Endodermal cell (in vitro differentiated cells): ENCODE data around the gene HOXD12. TPM values are rescaled to one million over a fixed set of nuclear protein-coding genes. Genes with fewer than 3 reads are reported as not detected.

Source experiments
- DNase-seq: peaks from one replicate; pipeline ENCODE4 v3.0.0-alpha.2; 2017
- H3K27ac ChIP-seq: 2 replicates; pipeline ENCODE4 v1.5.1; 2013; ENCODE audit warnings: mild to moderate bottlenecking, low read depth, low read length, moderate library complexity
- H3K27me3 ChIP-seq: 2 replicates; pipeline ENCODE4 v1.6.1; 2013; ENCODE audit warnings: mild to moderate bottlenecking, low read length, moderate library complexity; ENCODE audit not compliant: insufficient read depth, control insufficient read depth, poor library complexity, severe bottlenecking
- H3K36me3 ChIP-seq: 2 replicates; pipeline ENCODE4 v1.7.0; 2013; ENCODE audit warnings: mild to moderate bottlenecking, low read length, moderate library complexity; ENCODE audit not compliant: control insufficient read depth, insufficient read depth
- H3K4me1 ChIP-seq: one replicate; pipeline ENCODE4 v1.7.0; 2013; ENCODE audit warnings: low read length; ENCODE audit not compliant: control insufficient read depth, insufficient read depth
- H3K4me3 ChIP-seq: 2 replicates; pipeline ENCODE4 v1.5.1; 2013; ENCODE audit warnings: mild to moderate bottlenecking, low read length, moderate library complexity
- H3K9ac ChIP-seq: 2 replicates; pipeline ENCODE4 v1.6.1; 2013; ENCODE audit warnings: mild to moderate bottlenecking, low read length, moderate library complexity; ENCODE audit not compliant: poor library complexity, severe bottlenecking; ENCODE audit errors: extremely low read depth
- H3K9me3 ChIP-seq: 2 replicates; pipeline ENCODE4 v1.6.1; 2013; ENCODE audit warnings: mild to moderate bottlenecking, low read length, moderate library complexity; ENCODE audit not compliant: control insufficient read depth
- H3K27ac Mint-ChIP-seq: 2 replicates; pipeline ENCODE4 v1.8.0; 2020; ENCODE audit warnings: mixed read lengths
- H3K27me3 Mint-ChIP-seq: 2 replicates; pipeline ENCODE4 v1.8.0; 2021; ENCODE audit warnings: mild to moderate bottlenecking, mixed read lengths; ENCODE audit not compliant: insufficient read depth
- H3K36me3 Mint-ChIP-seq: 2 replicates; pipeline ENCODE4 v1.8.0; 2020; ENCODE audit warnings: low read depth, mixed read lengths
- H3K4me1 Mint-ChIP-seq: 2 replicates; pipeline ENCODE4 v1.8.0; 2020; ENCODE audit warnings: mixed read lengths
- H3K4me3 Mint-ChIP-seq: 2 replicates; pipeline ENCODE4 v1.8.0; 2020; ENCODE audit warnings: mild to moderate bottlenecking, moderate library complexity, mixed read lengths
- H3K9me3 Mint-ChIP-seq: 2 replicates; pipeline ENCODE4 v1.8.0; 2020; ENCODE audit warnings: mild to moderate bottlenecking, mixed read lengths
- CTCF ChIP-seq: fragments of 200-600 bp; sonication (generic); conservative IDR thresholded peaks from 2 replicates; pipeline ENCODE4 v1.5.0; 2021; ENCODE audit warnings: antibody characterized with exemption, mild to moderate bottlenecking
- WGBS, 2 experiments: methylation state at CpG; one replicate each; pipeline versions ENCODE4 v1.1.5 to v1.1.7; 2013; ENCODE audit warnings: missing lambda C conversion rate in 2 of 2, mixed read lengths in 1 of 2; ENCODE audit not compliant: insufficient coverage in 1 of 2, insufficient read length in 1 of 2; 5-methylcytosine and 5-hydroxymethylcytosine counted together
- total RNA-seq, 2 donors: library from RNA; stranded (reverse); fragmentation: NEBNext Ultra II Directional in 1 of 2; extraction: Animal tissue kit (Norgen Biotek cat#: 25700) in 1 of 2; gene quantifications; 2 replicates in 1 of 2; 3 replicates in 1 of 2; pipeline ENCODE4 v1.2.1, GENCODE V29; 2021

Gene HOXD12
- total RNA-seq, 2 donors from 2014 or later = not detected

GRCh38 chr2:176146101-176146500, 46.5 kb downstream of the HOXD12 start:
- Mint-ChIP-seq H3K9me3 (no peaks in the 10 kb centered on the region), H3K36me3 (no peaks in the 10 kb centered on the region), H3K27me3 (peaks cover 100% of the 10 kb centered on the region), H3K4me3 (no peak overlapping the region), H3K4me1 (peaks cover 8% of the 10 kb centered on the region), H3K27ac (no peak overlapping the region)
- Histone ChIP-seq H3K4me1 (no peaks in the 10 kb centered on the region), H3K9ac (no peak overlapping the region), H3K27ac (no peak overlapping the region), H3K27me3 (peaks cover 100% of the 10 kb centered on the region), H3K4me3 (no peak overlapping the region), H3K9me3 (no peaks in the 10 kb centered on the region), H3K36me3 (no peaks in the 10 kb centered on the region)
- WGBS, 2 experiments = 52 to 56% methylated on average over 2 to 6 of the region's 6 CpGs
- DNase-seq = no peak
- TF ChIP-seq CTCF = no peak

GRCh38 chr2:176146645-176147044, 47.0 kb downstream of the HOXD12 start:
- H3K4me3 ChIP-seq = no peak overlapping the region
- H3K4me3 Mint-ChIP-seq = no peak overlapping the region

GRCh38 chr2:176147210-176147799, 47.7 kb downstream of the HOXD12 start:
- H3K27ac Mint-ChIP-seq = no peak overlapping the region

More at GRCh38 chr2:176146645-176147044, 47.0 kb downstream of the HOXD12 start:
- Histone ChIP-seq H3K4me1 (no peaks in the 10 kb centered on the region), H3K27me3 (peaks cover 100% of the 10 kb centered on the region), H3K36me3 (no peaks in the 10 kb centered on the region), H3K27ac (no peak overlapping the region), H3K9ac (no peak overlapping the region), H3K9me3 (no peaks in the 10 kb centered on the region)
- Mint-ChIP-seq H3K4me1 (peaks cover 8% of the 10 kb centered on the region), H3K27me3 (peaks cover 100% of the 10 kb centered on the region), H3K36me3 (no peaks in the 10 kb centered on the region), H3K27ac (no peak overlapping the region), H3K9me3 (no peaks in the 10 kb centered on the region)
- DNase-seq = no peak
- no peak for TF ChIP-seq CTCF

More at GRCh38 chr2:176147210-176147799, 47.7 kb downstream of the HOXD12 start:
- TF ChIP-seq CTCF = no peak
- H3K36me3 Mint-ChIP-seq = no peaks in the 10 kb centered on the region
- Histone ChIP-seq H3K27me3 (peaks cover 100% of the 10 kb centered on the region), H3K4me3 (no peak overlapping the region), H3K4me1 (no peaks in the 10 kb centered on the region), H3K36me3 (no peaks in the 10 kb centered on the region), H3K9me3 (no peaks in the 10 kb centered on the region), H3K27ac (no peak overlapping the region), H3K9ac (no peak overlapping the region)
- peaks cover 8% of the 10 kb centered on the region for H3K4me1 Mint-ChIP-seq
- WGBS, 2 experiments = 16% methylated on average over 27 of the region's 32 CpGs; no CpG with 5 or more reads in 1 of the 2 experiments
- no peak for DNase-seq
- H3K4me3 Mint-ChIP-seq = no peak overlapping the region
- H3K27me3 Mint-ChIP-seq = peaks cover 100% of the 10 kb centered on the region
- no peaks in the 10 kb centered on the region for H3K9me3 Mint-ChIP-seq
